ENCODE results near the gene PCDH9. TPM values are rescaled to one million over a fixed set of nuclear protein-coding genes. Genes with fewer than 3 reads are reported as not detected.

The PCDH9 gene
- total and polyA plus RNA-seq, 4 experiments from 2014 or later, result 0.08 to 0.18 (median 0.14) TPM

DNA sequence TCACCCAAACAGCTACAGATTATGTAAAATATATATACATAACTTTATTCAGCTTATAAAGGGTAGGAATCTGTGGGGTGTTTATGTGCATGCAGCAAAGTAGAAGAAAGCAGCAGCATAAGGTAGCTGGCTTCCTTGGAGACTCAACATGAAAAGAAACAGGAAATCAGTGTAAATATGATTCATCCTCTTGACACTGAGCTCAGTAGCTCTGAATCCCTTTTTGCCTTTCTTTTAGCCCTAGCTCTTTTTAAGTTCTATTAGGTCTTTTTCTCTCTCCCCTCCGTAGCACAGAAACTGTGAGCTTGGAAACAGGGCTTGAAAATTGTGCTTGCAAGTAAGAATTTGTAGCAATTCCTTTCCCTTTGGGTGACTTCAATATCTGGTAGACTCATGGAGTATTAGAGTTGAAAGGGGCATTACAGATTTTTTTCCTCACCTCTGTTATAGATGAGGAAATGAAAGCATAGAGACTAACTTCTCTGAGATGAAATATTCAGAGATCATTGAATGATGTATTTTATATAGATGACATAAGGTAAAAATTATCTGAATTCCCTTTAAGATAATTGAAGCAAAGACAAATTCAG, 314.4 kb downstream of the PCDH9 start:
- no peaks in the 10 kb centered on the region for H3K27me3 ChIP-seq (ENCODE audit: insufficient read depth, low read length)
- Mint-ChIP-seq H3K27me3 (no peaks in the 10 kb centered on the region), H3K4me3 (no peak overlapping the region), H3K9me3 (peaks cover 0 to 18% (median 0%) of the 10 kb centered on the region in 8 donors), H3K4me1 (no peaks in the 10 kb centered on the region), H3K36me3 (no peaks in the 10 kb centered on the region), H3K27ac (no peak overlapping the region)
- intact Hi-C loops (cut with micrococcal nuclease), result no loop called here
- H3K4me1 ChIP-seq (ENCODE audit: insufficient read depth, low read length), result no peaks in the 10 kb centered on the region
- ChIA-PET CTCF (ENCODE audit: partially characterized antibody) (interaction anchor here (1.3 kb wide), 1 partner anchor 12 kb away, joined by 3 read pairs; no protein-coding TSS in a partner anchor), POLR2A (ENCODE audit: partially characterized antibody) (no interaction called here)
- no peaks in the 10 kb centered on the region for H3K36me3 ChIP-seq (ENCODE audit: insufficient read depth, low read length)
- H3K27ac ChIP-seq (ENCODE audit: low read depth, low read length), result no peak overlapping the region
- no peak for DNase-seq
- H3K9me3 ChIP-seq (ENCODE audit: control insufficient read depth in 1 of 2, low read length in 2 of 2), result no peaks in the 10 kb centered on the region
- H3K4me3 ChIP-seq (ENCODE audit: low read length in 2 of 2), result no peak overlapping the region

DNA sequence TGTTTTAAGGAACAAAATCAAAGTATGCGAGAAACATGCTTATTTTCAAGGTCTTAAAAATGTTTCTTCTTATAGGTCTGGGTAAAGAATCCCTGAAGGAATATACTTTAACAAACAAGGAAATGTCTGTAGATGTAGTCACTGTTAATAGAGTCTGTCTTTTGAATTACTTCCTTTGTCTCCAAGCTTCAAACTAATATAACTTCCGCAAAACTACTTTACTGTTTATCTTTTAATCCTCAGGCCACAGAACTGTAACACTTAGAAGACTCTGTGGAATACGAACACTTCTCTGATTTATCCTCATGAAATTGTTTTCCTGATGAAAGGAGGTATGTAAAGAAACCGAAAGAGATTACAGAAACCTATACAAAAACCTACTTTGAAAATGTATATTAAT, 316.0 kb downstream of the PCDH9 start:
- Histone ChIP-seq H3K9me3 (ENCODE audit: control insufficient read depth in 1 of 2, low read length in 2 of 2) (peaks cover 0 to 5% of the 10 kb centered on the region in 2 donors), H3K36me3 (ENCODE audit: insufficient read depth, low read length) (no peaks in the 10 kb centered on the region), H3K27ac (ENCODE audit: low read depth, low read length) (no peak overlapping the region), H3K4me3 (ENCODE audit: low read length in 2 of 2) (no peak overlapping the region), H3K4me1 (ENCODE audit: insufficient read depth, low read length) (no peaks in the 10 kb centered on the region), H3K27me3 (ENCODE audit: insufficient read depth, low read length) (no peaks in the 10 kb centered on the region)
- Mint-ChIP-seq H3K36me3 (no peaks in the 10 kb centered on the region), H3K4me1 (no peaks in the 10 kb centered on the region), H3K27me3 (no peaks in the 10 kb centered on the region), H3K9me3 (peaks cover 0 to 20% (median 0%) of the 10 kb centered on the region in 8 donors), H3K27ac (no peak overlapping the region), H3K4me3 (no peak overlapping the region)
- POLR2A ChIA-PET (ENCODE audit: partially characterized antibody), result no interaction called here
- no peak for DNase-seq
- CTCF ChIA-PET (ENCODE audit: partially characterized antibody), result no interaction called here
- intact Hi-C loops (cut with micrococcal nuclease), result no loop called here

DNA sequence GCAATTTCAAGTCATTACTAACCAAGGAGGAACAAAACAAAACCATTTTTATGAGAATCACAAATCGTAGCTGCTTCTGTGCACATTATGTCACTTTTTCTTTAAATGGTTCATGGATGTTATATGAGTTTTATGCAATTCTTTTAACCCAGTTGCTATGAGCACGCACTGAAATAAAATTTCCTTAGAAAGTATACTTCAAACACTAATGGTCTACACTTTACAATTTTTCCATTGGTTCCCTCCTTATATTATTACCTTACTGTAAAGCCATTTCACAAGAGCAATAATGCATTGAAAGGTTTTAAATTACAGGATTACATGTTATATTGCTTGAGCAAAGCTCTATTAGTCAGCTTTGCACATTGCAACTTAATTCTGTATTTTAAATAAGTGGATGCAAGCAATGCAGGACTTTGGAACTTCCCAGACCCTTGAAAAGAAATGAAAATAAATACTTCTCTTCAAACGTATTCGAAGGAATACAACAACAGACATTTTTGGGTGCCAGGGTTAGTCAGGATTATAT, 318.7 kb downstream of the PCDH9 start:
- CTCF ChIA-PET (ENCODE audit: partially characterized antibody), result no interaction called here
- Mint-ChIP-seq H3K36me3 (no peaks in the 10 kb centered on the region), H3K4me3 (no peak overlapping the region), H3K9me3 (peaks cover 0 to 10% (median 0%) of the 10 kb centered on the region in 8 donors), H3K27me3 (no peaks in the 10 kb centered on the region), H3K4me1 (no peaks in the 10 kb centered on the region), H3K27ac (no peak overlapping the region)
- POLR2A ChIA-PET (ENCODE audit: partially characterized antibody), result no interaction called here
- DNase-seq, result no peak
- Histone ChIP-seq H3K36me3 (ENCODE audit: insufficient read depth, low read length) (no peaks in the 10 kb centered on the region), H3K4me3 (ENCODE audit: low read length in 2 of 2) (no peak overlapping the region), H3K9me3 (ENCODE audit: control insufficient read depth in 1 of 2, low read length in 2 of 2) (peaks cover 0 to 5% of the 10 kb centered on the region in 2 donors), H3K27ac (ENCODE audit: low read depth, low read length) (no peak overlapping the region), H3K4me1 (ENCODE audit: insufficient read depth, low read length) (no peaks in the 10 kb centered on the region), H3K27me3 (ENCODE audit: insufficient read depth, low read length) (no peaks in the 10 kb centered on the region)
- intact Hi-C loops (cut with micrococcal nuclease), result no loop called here

DNA sequence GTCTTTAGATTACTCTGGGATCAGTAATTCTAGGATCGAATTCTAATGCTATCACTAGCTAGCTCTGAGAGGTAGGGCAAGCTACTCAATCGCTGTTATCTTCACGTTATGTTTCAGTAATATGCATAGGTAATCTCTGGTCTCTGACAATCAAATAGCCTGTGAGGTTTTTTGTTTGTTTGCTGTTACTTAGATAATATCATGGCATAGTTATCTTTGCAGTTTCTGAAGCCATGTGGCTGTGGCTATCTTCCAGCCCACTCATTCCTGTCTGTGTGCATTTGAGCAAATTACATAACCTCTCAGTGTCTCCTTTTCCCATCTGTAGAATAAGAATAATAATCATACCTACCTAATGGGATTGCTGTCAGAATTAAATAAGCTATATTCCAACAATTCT, 330.2 kb downstream of the PCDH9 start:
- Histone ChIP-seq H3K4me3 (ENCODE audit: low read length in 2 of 2) (no peak overlapping the region), H3K36me3 (ENCODE audit: insufficient read depth, low read length) (no peaks in the 10 kb centered on the region), H3K27ac (ENCODE audit: low read depth, low read length) (no peak overlapping the region), H3K4me1 (ENCODE audit: insufficient read depth, low read length) (no peaks in the 10 kb centered on the region), H3K27me3 (ENCODE audit: insufficient read depth, low read length) (no peaks in the 10 kb centered on the region), H3K9me3 (ENCODE audit: control insufficient read depth in 1 of 2, low read length in 2 of 2) (no peaks in the 10 kb centered on the region)
- Mint-ChIP-seq H3K4me3 (no peak overlapping the region), H3K27me3 (no peaks in the 10 kb centered on the region), H3K4me1 (no peaks in the 10 kb centered on the region), H3K36me3 (no peaks in the 10 kb centered on the region), H3K9me3 (peaks cover 0 to 7% (median 1%) of the 10 kb centered on the region in 8 donors), H3K27ac (no peak overlapping the region)
- intact Hi-C loops (cut with micrococcal nuclease), result no loop called here
- ChIA-PET CTCF (ENCODE audit: partially characterized antibody) (no interaction called here), POLR2A (ENCODE audit: partially characterized antibody) (no interaction called here)
- no peak for DNase-seq

DNA sequence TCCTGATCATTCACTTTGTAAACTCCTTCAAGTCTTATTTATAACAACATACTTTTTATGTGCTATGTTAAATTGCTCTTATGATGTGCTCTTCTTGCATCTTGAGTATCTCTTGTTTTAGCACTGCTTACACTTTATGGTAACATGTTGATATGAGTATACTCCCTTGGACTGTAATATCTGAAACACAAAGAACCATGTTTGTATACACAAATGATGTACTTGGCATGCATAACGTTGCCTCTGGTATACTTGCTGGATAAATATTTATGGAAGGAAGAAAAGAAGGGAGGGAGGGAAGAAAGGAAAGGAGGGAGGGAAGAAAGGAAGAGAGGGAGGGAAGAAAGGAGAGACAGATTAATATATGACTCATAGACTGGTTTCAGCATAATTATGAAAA, 333.2 kb downstream of the PCDH9 start:
- no peaks in the 10 kb centered on the region for H3K36me3 ChIP-seq (ENCODE audit: insufficient read depth, low read length)
- no peaks in the 10 kb centered on the region for H3K36me3 Mint-ChIP-seq
- H3K4me3 Mint-ChIP-seq, result no peak overlapping the region
- no peaks in the 10 kb centered on the region for H3K4me1 ChIP-seq (ENCODE audit: insufficient read depth, low read length)
- H3K27me3 Mint-ChIP-seq, result no peaks in the 10 kb centered on the region
- ChIA-PET POLR2A (ENCODE audit: partially characterized antibody) (no interaction called here), CTCF (ENCODE audit: partially characterized antibody) (no interaction called here)
- H3K4me3 ChIP-seq (ENCODE audit: low read length in 2 of 2), result no peak overlapping the region
- no peaks in the 10 kb centered on the region for H3K9me3 ChIP-seq (ENCODE audit: control insufficient read depth in 1 of 2, low read length in 2 of 2)
- intact Hi-C loops (cut with micrococcal nuclease), result no loop called here
- no peaks in the 10 kb centered on the region for H3K4me1 Mint-ChIP-seq
- no peaks in the 10 kb centered on the region for H3K27me3 ChIP-seq (ENCODE audit: insufficient read depth, low read length)
- no peak overlapping the region for H3K27ac ChIP-seq (ENCODE audit: low read depth, low read length)
- H3K9me3 Mint-ChIP-seq, result peaks cover 0 to 7% (median 1%) of the 10 kb centered on the region in 8 donors
- no peak for DNase-seq
- H3K27ac Mint-ChIP-seq, result no peak overlapping the region

GRCh38 chr13:66895780-66896179, 334.4 kb downstream of the PCDH9 start:
- no peak overlapping the region for H3K4me3 Mint-ChIP-seq
- H3K27me3 ChIP-seq (ENCODE audit: insufficient read depth, low read length), result no peaks in the 10 kb centered on the region
- H3K36me3 ChIP-seq (ENCODE audit: insufficient read depth, low read length), result no peaks in the 10 kb centered on the region
- no peaks in the 10 kb centered on the region for H3K4me1 Mint-ChIP-seq
- H3K9me3 ChIP-seq (ENCODE audit: control insufficient read depth in 1 of 2, low read length in 2 of 2), result no peaks in the 10 kb centered on the region
- no peaks in the 10 kb centered on the region for H3K4me1 ChIP-seq (ENCODE audit: insufficient read depth, low read length)
- H3K27ac Mint-ChIP-seq, result no peak overlapping the region
- no peak for DNase-seq
- POLR2A ChIA-PET (ENCODE audit: partially characterized antibody), result no interaction called here
- no peak overlapping the region for H3K27ac ChIP-seq (ENCODE audit: low read depth, low read length)
- intact Hi-C loops (cut with micrococcal nuclease), result no loop called here
- H3K4me3 ChIP-seq (ENCODE audit: low read length in 2 of 2), result no peak overlapping the region
- H3K36me3 Mint-ChIP-seq, result no peaks in the 10 kb centered on the region
- peaks cover 0 to 7% (median 2%) of the 10 kb centered on the region in 8 donors for H3K9me3 Mint-ChIP-seq
- no peaks in the 10 kb centered on the region for H3K27me3 Mint-ChIP-seq
- CTCF ChIA-PET (ENCODE audit: partially characterized antibody), result no interaction called here

DNA sequence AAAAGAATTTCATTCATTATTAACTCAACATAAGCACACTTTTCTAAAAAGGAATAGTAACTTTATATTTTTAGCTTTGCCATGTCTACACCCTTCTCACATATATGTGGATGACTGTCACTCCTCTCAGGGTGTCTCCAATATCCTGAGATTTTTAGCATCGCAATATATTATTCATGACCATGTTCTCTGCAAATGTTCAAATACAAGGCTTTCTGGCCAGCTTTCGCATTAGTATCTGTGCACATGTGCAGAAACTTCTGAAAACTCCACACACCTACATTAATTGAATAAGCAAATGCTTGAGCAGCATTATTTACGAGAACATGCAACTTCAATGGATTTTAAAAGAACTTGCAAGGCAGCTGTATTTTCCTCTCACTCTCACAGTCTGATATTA, 334.8 kb downstream of the PCDH9 start:
- no peak overlapping the region for H3K27ac Mint-ChIP-seq
- H3K27ac ChIP-seq (ENCODE audit: low read depth, low read length), result no peak overlapping the region
- H3K27me3 Mint-ChIP-seq, result no peaks in the 10 kb centered on the region
- H3K4me1 Mint-ChIP-seq, result no peaks in the 10 kb centered on the region
- H3K36me3 Mint-ChIP-seq, result no peaks in the 10 kb centered on the region
- no peak for DNase-seq
- H3K9me3 ChIP-seq (ENCODE audit: control insufficient read depth in 1 of 2, low read length in 2 of 2), result no peaks in the 10 kb centered on the region
- peaks cover 0 to 5% (median 3%) of the 10 kb centered on the region in 8 donors for H3K9me3 Mint-ChIP-seq
- intact Hi-C loops (cut with micrococcal nuclease), result no loop called here
- H3K36me3 ChIP-seq (ENCODE audit: insufficient read depth, low read length), result no peaks in the 10 kb centered on the region
- no peaks in the 10 kb centered on the region for H3K27me3 ChIP-seq (ENCODE audit: insufficient read depth, low read length)
- ChIA-PET CTCF (ENCODE audit: partially characterized antibody) (no interaction called here), POLR2A (ENCODE audit: partially characterized antibody) (no interaction called here)
- H3K4me1 ChIP-seq (ENCODE audit: insufficient read depth, low read length), result no peaks in the 10 kb centered on the region
- H3K4me3 ChIP-seq (ENCODE audit: low read length in 2 of 2), result no peak overlapping the region
- H3K4me3 Mint-ChIP-seq, result no peak overlapping the region

DNA sequence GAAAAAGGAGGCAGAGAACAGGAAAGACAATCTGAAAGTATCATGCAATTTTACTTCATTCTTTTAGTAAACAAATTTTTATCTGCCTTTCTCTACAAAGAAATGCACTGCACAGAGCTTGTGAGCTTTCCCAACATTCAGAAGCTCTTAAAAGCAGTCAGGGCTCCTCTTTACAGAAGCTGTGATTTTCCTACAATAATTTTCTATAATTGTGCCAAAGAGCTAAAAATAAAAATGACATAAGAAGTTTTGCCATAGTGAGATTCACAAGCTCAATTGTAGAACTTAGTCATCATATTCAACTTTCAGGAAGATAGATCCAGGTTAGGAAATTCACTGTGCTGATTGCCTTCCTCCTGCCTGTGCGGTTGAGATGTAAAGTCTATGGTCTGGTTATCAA, 341.4 kb downstream of the PCDH9 start:
- no peaks in the 10 kb centered on the region for H3K27me3 Mint-ChIP-seq
- no peak for DNase-seq
- H3K36me3 Mint-ChIP-seq, result no peaks in the 10 kb centered on the region
- H3K36me3 ChIP-seq (ENCODE audit: insufficient read depth, low read length), result no peaks in the 10 kb centered on the region
- no peaks in the 10 kb centered on the region for H3K4me1 ChIP-seq (ENCODE audit: insufficient read depth, low read length)
- H3K27ac ChIP-seq (ENCODE audit: low read depth, low read length), result no peak overlapping the region
- no peaks in the 10 kb centered on the region for H3K27me3 ChIP-seq (ENCODE audit: insufficient read depth, low read length)
- intact Hi-C loops (cut with micrococcal nuclease), result no loop called here
- POLR2A ChIA-PET (ENCODE audit: partially characterized antibody), result no interaction called here
- H3K9me3 Mint-ChIP-seq, result peaks cover 0 to 9% (median 5%) of the 10 kb centered on the region in 8 donors
- CTCF ChIA-PET (ENCODE audit: partially characterized antibody), result no interaction called here
- H3K9me3 ChIP-seq (ENCODE audit: control insufficient read depth in 1 of 2, low read length in 2 of 2), result no peaks in the 10 kb centered on the region
- no peak overlapping the region for H3K4me3 ChIP-seq (ENCODE audit: low read length in 2 of 2)
- H3K4me3 Mint-ChIP-seq, result no peak overlapping the region
- H3K4me1 Mint-ChIP-seq, result no peaks in the 10 kb centered on the region
- no peak overlapping the region for H3K27ac Mint-ChIP-seq

Data from CD4-positive, alpha-beta memory T cell (primary cell).